Omental fat pad (tissue), 4 donors: Measurements from ENCODE around the gene IVD. TPM values are rescaled to one million over a fixed set of nuclear protein-coding genes. Genes with fewer than 3 reads are reported as not detected.

Source experiments
- ATAC-seq: fragments of 150-250 bp; one replicate; pipeline ENCODE4 v1.9.1; 2016; ENCODE audit warnings: mild to moderate bottlenecking, moderate library complexity; ENCODE audit not compliant: low FRiP score
- DNase-seq: peaks from one replicate; pipeline ENCODE4 v3.0.0-alpha.2; 2019; ENCODE audit warnings: low spot score
- CTCF ChIP-seq, 3 donors: fragments of 450-650 bp; IDR thresholded peaks; one replicate each; pipeline ENCODE4 v1.5.1; 2016 to 2017; ENCODE audit warnings: antibody characterized with exemption in 3 of 3, mild to moderate bottlenecking in 3 of 3, moderate library complexity in 2 of 3
- total RNA-seq, 4 donors: library from RNA; depleted of rRNA; stranded (reverse); fragments of >200 nt; gene quantifications; one replicate each; pipeline ENCODE4 v1.1.0, GENCODE V29; 2016

IVD gene
- total RNA-seq, 4 donors from 2014 or later = 45.0 to 63.5 (median 54.2) TPM

DNA sequence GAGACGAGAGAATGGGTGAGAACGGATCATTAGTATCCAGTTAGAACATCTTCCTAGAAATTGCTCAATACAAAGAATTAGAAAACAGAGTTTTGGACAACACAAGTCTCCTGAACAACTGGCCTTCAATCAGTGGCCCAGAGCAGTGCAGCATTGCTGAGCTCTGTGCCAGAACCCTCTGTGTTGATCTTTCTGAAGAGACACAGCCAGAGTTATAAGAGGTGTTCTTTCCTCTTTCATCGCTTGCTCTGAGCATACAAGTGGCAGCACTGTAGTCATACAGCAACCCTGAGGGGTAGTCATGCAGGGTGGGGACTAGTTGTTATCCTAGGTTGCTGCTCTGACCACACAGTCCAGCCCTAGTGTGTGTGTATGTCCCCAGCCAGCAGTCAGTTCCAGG, 19.1 kb upstream of the IVD start:
- no peak for TF ChIP-seq CTCF (IDR thresholded peaks at IDR 0.05)
- DNase-seq (no peak), ATAC-seq (no peak)

- no peak for DNase-seq
- ATAC-seq = no peak
- TF ChIP-seq CTCF (IDR thresholded peaks at IDR 0.05) = no peak
Measured at GRCh38 chr15:40388941-40389823, 16.4 kb upstream of the IVD start.

DNA sequence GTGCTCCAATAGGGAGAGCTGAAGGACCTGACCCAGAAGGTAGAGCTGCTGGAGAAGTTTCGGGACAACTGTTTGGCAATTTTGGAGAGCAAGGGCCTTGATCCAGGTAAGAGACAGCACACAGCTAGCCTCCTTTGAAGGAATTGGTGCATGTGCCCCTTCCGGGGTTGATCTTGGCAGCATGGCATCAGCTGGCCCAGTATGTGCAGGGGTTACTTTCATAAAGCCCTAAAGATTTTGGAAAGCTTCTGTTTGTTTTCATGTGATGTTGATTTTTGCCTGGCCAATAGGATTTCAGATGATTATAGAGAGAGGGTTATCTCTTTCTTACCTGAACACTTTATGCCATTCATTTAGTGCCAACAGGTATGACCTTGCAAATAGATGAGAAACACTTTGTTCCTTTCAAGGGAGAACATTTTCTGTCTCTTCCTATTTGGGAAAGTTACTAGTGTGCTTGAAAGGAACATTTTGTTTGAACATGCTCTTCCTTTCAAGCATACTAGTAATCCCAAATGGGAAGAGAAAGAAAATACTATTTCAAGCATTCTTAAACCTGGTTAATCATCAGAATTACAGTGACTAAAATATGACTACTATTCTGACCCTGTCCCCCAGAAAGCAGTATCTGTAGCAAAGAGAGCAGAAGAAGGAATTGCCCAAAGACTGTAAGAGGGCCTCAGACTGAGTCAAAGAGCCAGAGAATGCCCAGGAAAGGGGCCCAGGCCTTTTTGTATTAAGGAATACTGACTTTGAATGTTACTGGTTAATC, 15.6 kb upstream of the IVD start:
- DNase-seq = no peak
- no peak for TF ChIP-seq CTCF (IDR thresholded peaks at IDR 0.05)
- no peak for ATAC-seq

DNA sequence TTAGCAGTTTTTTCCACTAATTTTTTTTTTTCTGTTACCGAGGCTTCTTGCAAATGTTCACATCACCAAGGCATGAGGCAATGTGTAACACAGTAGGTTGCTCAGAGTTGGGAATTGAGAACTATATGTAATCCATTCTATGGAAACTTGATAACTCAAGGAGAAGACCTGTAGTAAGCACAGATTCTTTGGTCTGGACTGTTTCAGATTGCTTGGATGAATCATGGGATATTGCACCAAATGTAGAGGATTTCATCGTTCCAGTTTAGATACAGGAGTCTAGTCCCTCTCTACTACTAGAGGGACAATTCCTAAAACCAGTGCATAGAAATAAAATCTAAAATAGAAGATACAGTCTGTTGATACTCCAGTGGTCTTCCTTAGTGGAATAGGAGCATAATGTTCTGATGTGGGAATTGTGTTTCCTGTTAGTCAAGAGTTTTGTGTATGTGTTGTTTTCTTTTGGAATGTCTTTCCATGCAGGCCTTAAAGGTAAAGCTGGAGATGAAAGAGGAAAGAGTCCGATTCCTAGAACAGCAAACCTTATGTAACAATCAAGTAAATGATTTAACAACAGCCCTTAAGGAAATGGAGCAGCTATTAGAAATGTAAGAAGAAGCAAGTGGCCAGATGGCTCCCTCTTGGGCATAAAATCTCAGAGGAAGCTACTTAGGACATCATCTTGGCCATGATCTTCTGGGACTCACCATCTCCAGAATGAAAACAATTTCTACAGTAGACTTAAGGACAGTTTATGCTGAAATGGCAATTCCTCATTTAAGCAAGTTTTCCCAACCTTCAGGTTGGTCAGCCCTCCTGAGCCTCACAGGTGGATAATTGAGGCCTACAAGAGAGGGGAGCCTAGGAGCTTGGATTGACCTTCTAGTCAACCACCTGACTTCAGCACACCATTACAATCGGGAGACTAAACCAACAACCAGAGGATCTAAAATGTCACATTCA, 12.3 kb upstream of the IVD start:
- no peak for ATAC-seq

DNA sequence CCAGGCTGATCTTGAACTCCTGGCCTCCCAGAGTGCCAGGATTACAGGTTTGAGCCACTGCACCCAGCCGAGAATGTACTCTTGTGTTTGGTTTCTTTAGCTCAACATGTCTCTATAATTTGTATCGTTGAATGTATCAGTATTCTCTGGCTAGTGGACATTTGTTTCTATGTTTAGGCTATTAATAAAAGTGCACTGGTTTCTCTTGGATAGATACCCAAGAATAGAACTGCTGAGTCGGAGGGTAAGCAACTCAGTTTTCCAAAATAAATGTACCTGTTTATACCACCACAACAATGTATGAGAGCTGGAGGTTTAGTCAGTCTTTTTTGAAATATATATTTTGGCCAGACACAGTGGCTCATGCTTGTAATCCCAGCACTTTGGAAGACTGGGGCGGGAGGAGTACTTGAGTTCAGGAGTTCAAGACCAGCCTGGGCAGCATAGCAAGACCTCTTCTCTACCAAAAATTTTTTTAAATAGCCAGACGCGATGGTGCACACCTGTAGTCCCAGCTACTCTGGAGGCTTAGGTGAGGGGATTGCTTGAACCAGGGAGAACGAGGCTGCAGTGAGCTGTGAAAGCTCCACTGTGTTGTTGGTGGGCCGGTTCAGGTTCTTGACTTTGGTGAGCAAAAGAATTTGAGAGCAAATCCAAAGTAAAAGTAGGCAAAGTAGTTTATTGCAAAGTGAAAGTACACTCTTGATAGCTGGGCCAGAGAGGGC, 7.7 kb upstream of the IVD start:
- no peak for ATAC-seq

More for the DNA sequence above, 12.3 kb upstream of the IVD start:
- TF ChIP-seq CTCF (IDR thresholded peaks at IDR 0.05) = no peak
- DNase-seq = no peak

More for the DNA sequence above, 7.7 kb upstream of the IVD start:
- no peak for DNase-seq
- no peak for TF ChIP-seq CTCF (IDR thresholded peaks at IDR 0.05)
